ENCODE results near the gene ZBED3.
A peak's percentile ranks its signal among the peaks of the same experiment; 100 is the strongest.
"Not testable (repeated sequence)": the region's sequence is repeated elsewhere in the genome, so short reads cannot be mapped to it uniquely, and the experiment has no call there.

Gene ZBED3

GRCh38 chr5:77120706-77121105 lies 33.6 kb upstream of the ZBED3 start:
- TF ChIP-seq CTCF (conservative IDR thresholded peaks at IDR 0.05; ENCODE audit: control insufficient read depth, insufficient read depth, low read depth, low read length): no peak
- no peak overlapping the region for H3K4me3 ChIP-seq (ENCODE audit: control insufficient read depth, low read depth, low read length)
- DNase-seq (ENCODE audit: low read depth): no peak

GRCh38 chr5:77120086-77120485 lies 33.0 kb upstream of the ZBED3 start:
- DNase-seq (ENCODE audit: low read depth): no peak
- no peak for TF ChIP-seq CTCF (conservative IDR thresholded peaks at IDR 0.05; ENCODE audit: control insufficient read depth, insufficient read depth, low read depth, low read length)
- no peak overlapping the region for H3K4me3 ChIP-seq (ENCODE audit: control insufficient read depth, low read depth, low read length)

- DNase-seq (ENCODE audit: low read depth): no peak
- no peak for TF ChIP-seq CTCF (conservative IDR thresholded peaks at IDR 0.05; ENCODE audit: control insufficient read depth, insufficient read depth, low read depth, low read length)
- H3K4me3 ChIP-seq (ENCODE audit: control insufficient read depth, low read depth, low read length): no peak overlapping the region
Observed at GRCh38 chr5:77117161-77117560, 30.1 kb upstream of the ZBED3 start.

- not testable (repeated sequence) for H3K4me3 ChIP-seq (ENCODE audit: control insufficient read depth, low read depth, low read length); DNase-seq (ENCODE audit: low read depth)
Observed at GRCh38 chr5:77107035-77107434, 19.9 kb upstream of the ZBED3 start.

GRCh38 chr5:77104813-77105212 lies 17.7 kb upstream of the ZBED3 start:
- H3K4me3 ChIP-seq (ENCODE audit: control insufficient read depth, low read depth, low read length): no peak overlapping the region
- no peak for TF ChIP-seq CTCF (conservative IDR thresholded peaks at IDR 0.05; ENCODE audit: control insufficient read depth, insufficient read depth, low read depth, low read length)
- no peak for DNase-seq (ENCODE audit: low read depth)

GRCh38 chr5:77103457-77103856 lies 16.4 kb upstream of the ZBED3 start:
- no peak for TF ChIP-seq CTCF (conservative IDR thresholded peaks at IDR 0.05; ENCODE audit: control insufficient read depth, insufficient read depth, low read depth, low read length)
- H3K4me3 ChIP-seq (ENCODE audit: control insufficient read depth, low read depth, low read length): no peak overlapping the region
- peak; percentile 68 for DNase-seq (ENCODE audit: low read depth)

GRCh38 chr5:77102549-77102948 lies 15.5 kb upstream of the ZBED3 start:
- TF ChIP-seq CTCF (conservative IDR thresholded peaks at IDR 0.05; ENCODE audit: control insufficient read depth, insufficient read depth, low read depth, low read length): no peak
- DNase-seq (ENCODE audit: low read depth): no peak
- no peak overlapping the region for H3K4me3 ChIP-seq (ENCODE audit: control insufficient read depth, low read depth, low read length)

Data from fibroblast of mammary gland (primary cell).